Endothelial cell of umbilical vein (primary cell): ENCODE data around the gene RBPJ.

ENCODE experiments used
- CTCF ChIP-seq, 2 donors: IDR thresholded peaks; 1 replicate in 1 of 2; 2 replicates in 1 of 2; pipeline ENCODE4 v1.5.1; 2011; ENCODE audit warnings: low read length in 2 of 2, mild to moderate bottlenecking in 2 of 2, moderate library complexity in 2 of 2, control low read depth in 1 of 2, inconsistent platforms in 1 of 2, low read depth in 1 of 2; ENCODE audit not compliant: insufficient read depth in 1 of 2; ENCODE audit errors: extremely low read depth in 1 of 2
- EZH2 ChIP-seq: IDR thresholded peaks from 2 replicates; pipeline ENCODE4 v1.6.1; 2012; ENCODE audit warnings: borderline replicate concordance, low read depth, mild to moderate bottlenecking, moderate library complexity, low read length, inconsistent platforms; ENCODE audit not compliant: severe bottlenecking
- MAX ChIP-seq: IDR thresholded peaks from 2 replicates; pipeline ENCODE4 v1.6.1; 2011; ENCODE audit not compliant: insufficient read depth, insufficient read length
- MYC ChIP-seq: IDR thresholded peaks from one replicate; pipeline ENCODE4 v1.6.1; 2011; ENCODE audit warnings: mild to moderate bottlenecking, low read depth, low read length
- POLR2A ChIP-seq: IDR thresholded peaks from 2 replicates; pipeline ENCODE4 v1.6.1; 2012; ENCODE audit warnings: low read depth, mild to moderate bottlenecking, control low read depth, low read length
- POLR2AphosphoS5 ChIP-seq: IDR thresholded peaks from 2 replicates; pipeline ENCODE4 v1.6.1; 2012; ENCODE audit warnings: low read depth, mild to moderate bottlenecking, control low read depth, low read length, moderate library complexity; ENCODE audit not compliant: insufficient read depth

- TF ChIP-seq POLR2A: no peak
- no peak for TF ChIP-seq CTCF (IDR thresholded peaks at IDR 0.05; ENCODE audit: extremely low read depth in 1 of 2, insufficient read depth in 1 of 2, low read depth in 1 of 2, low read length in 2 of 2)
- TF ChIP-seq MAX: no peak
- TF ChIP-seq POLR2AphosphoS5: no peak
- no peak for TF ChIP-seq EZH2
- TF ChIP-seq MYC: no peak
Measured at GRCh38 chr4:26484032-26484515, 163.3 kb downstream of the RBPJ start.
